ENCODE data around the gene MBD5. TPM values are rescaled to one million over a fixed set of nuclear protein-coding genes. Genes with fewer than 3 reads are reported as not detected.

MBD5 gene
- total and polyA plus RNA-seq, 4 donors, result 4.1 to 63.2 (median 29.5) TPM

GRCh38 chr2:148515120-148515519, 494.2 kb downstream of the MBD5 start:
- H3K9me3 ChIP-seq (ENCODE audit: control insufficient read depth, low read length), result no peaks in the 10 kb centered on the region
- intact Hi-C loops (cut with DNase I), result loop anchor here in 1 of 2 donors (10.0 kb wide), 1 partner anchor 130 kb away; the partner anchor contains the start of gene EPC2
- no peak overlapping the region for H3K4me3 ChIP-seq (ENCODE audit: low read length in 2 of 2)
- peaks cover 3 to 6% of the 10 kb centered on the region in 2 donors for H3K4me1 ChIP-seq (ENCODE audit: control insufficient read depth in 1 of 2, insufficient read depth in 2 of 2, low read length in 2 of 2)
- H3K36me3 ChIP-seq (ENCODE audit: control insufficient read depth in 1 of 2, insufficient read depth in 2 of 2, low read length in 1 of 2), result no peaks in the 10 kb centered on the region
- H3K27me3 ChIP-seq (ENCODE audit: control insufficient read depth in 1 of 2, insufficient read depth in 2 of 2, low read length in 1 of 2), result no peaks in the 10 kb centered on the region
- DNase-seq (no peak), ATAC-seq (ENCODE audit: low FRiP score) (no peak)
- WGBS, 2 donors, result 66 to 72% methylated on average over 1 of the region's 1 CpG
- H3K27ac ChIP-seq (ENCODE audit: low read depth in 1 of 2, low read length in 2 of 2), result no peak overlapping the region

- no peak overlapping the region for H3K27ac ChIP-seq (ENCODE audit: low read depth in 1 of 2, low read length in 2 of 2)
- no peak overlapping the region for H3K4me3 ChIP-seq (ENCODE audit: low read length in 2 of 2)
- ATAC-seq (ENCODE audit: low FRiP score) (no peak), DNase-seq (no peak)
- 4% methylated on average over 2 of the region's 2 CpGs for WGBS, 2 donors
- H3K36me3 ChIP-seq (ENCODE audit: control insufficient read depth in 1 of 2, insufficient read depth in 2 of 2, low read length in 1 of 2), result no peaks in the 10 kb centered on the region
- H3K4me1 ChIP-seq (ENCODE audit: control insufficient read depth in 1 of 2, insufficient read depth in 2 of 2, low read length in 2 of 2), result peaks cover 3 to 6% of the 10 kb centered on the region in 2 donors
- no peaks in the 10 kb centered on the region for H3K9me3 ChIP-seq (ENCODE audit: control insufficient read depth, low read length)
- no peaks in the 10 kb centered on the region for H3K27me3 ChIP-seq (ENCODE audit: control insufficient read depth in 1 of 2, insufficient read depth in 2 of 2, low read length in 1 of 2)
- intact Hi-C loops (cut with DNase I), result loop anchor here in 1 of 2 donors (10.0 kb wide), 1 partner anchor 129 kb away; the partner anchor contains the start of gene EPC2
These were observed 495.1 kb downstream of the MBD5 start for GRCh38 chr2:148515976-148516375.

GRCh38 chr2:148517296-148517695, 496.4 kb downstream of the MBD5 start:
- H3K27me3 ChIP-seq (ENCODE audit: control insufficient read depth in 1 of 2, insufficient read depth in 2 of 2, low read length in 1 of 2), result no peaks in the 10 kb centered on the region
- intact Hi-C loops (cut with DNase I), result loop anchor here in 1 of 2 donors (10.0 kb wide), 1 partner anchor 128 kb away; the partner anchor contains the start of gene EPC2
- peaks cover 3 to 6% of the 10 kb centered on the region in 2 donors for H3K4me1 ChIP-seq (ENCODE audit: control insufficient read depth in 1 of 2, insufficient read depth in 2 of 2, low read length in 2 of 2)
- WGBS, 2 donors, result 4 to 14% methylated on average over 2 of the region's 2 CpGs
- H3K27ac ChIP-seq (ENCODE audit: low read depth in 1 of 2, low read length in 2 of 2), result peak overlapping the region in 1 of 2 donors; percentile 49
- H3K4me3 ChIP-seq (ENCODE audit: low read length in 2 of 2), result no peak overlapping the region
- no peaks in the 10 kb centered on the region for H3K36me3 ChIP-seq (ENCODE audit: control insufficient read depth in 1 of 2, insufficient read depth in 2 of 2, low read length in 1 of 2)
- no peak for ATAC-seq (ENCODE audit: low FRiP score)
- no peak for DNase-seq
- H3K9me3 ChIP-seq (ENCODE audit: control insufficient read depth, low read length), result no peaks in the 10 kb centered on the region

GRCh38 chr2:148517822-148518221, 496.9 kb downstream of the MBD5 start:
- Histone ChIP-seq H3K9me3 (ENCODE audit: control insufficient read depth, low read length) (no peaks in the 10 kb centered on the region), H3K27ac (ENCODE audit: low read depth in 1 of 2, low read length in 2 of 2) (peak overlapping the region in 1 of 2 donors; percentile 2), H3K4me1 (ENCODE audit: control insufficient read depth in 1 of 2, insufficient read depth in 2 of 2, low read length in 2 of 2) (peaks cover 3 to 6% of the 10 kb centered on the region in 2 donors), H3K36me3 (ENCODE audit: control insufficient read depth in 1 of 2, insufficient read depth in 2 of 2, low read length in 1 of 2) (no peaks in the 10 kb centered on the region), H3K4me3 (ENCODE audit: low read length in 2 of 2) (no peak overlapping the region), H3K27me3 (ENCODE audit: control insufficient read depth in 1 of 2, insufficient read depth in 2 of 2, low read length in 1 of 2) (no peaks in the 10 kb centered on the region)
- intact Hi-C loops (cut with DNase I), result loop anchor here in 1 of 2 donors (10.0 kb wide), 1 partner anchor 127 kb away; the partner anchor contains the start of gene EPC2
- WGBS, 2 donors, result 97% methylated on average over 5 of the region's 5 CpGs
- DNase-seq (no peak), ATAC-seq (ENCODE audit: low FRiP score) (no peak)

GRCh38 chr2:148519013-148519412, 498.1 kb downstream of the MBD5 start:
- H3K4me3 ChIP-seq (ENCODE audit: low read length in 2 of 2), result no peak overlapping the region
- intact Hi-C loops (cut with DNase I), result loop anchor here in 1 of 2 donors (10.0 kb wide), 1 partner anchor 126 kb away; the partner anchor contains the start of gene EPC2
- H3K4me1 ChIP-seq (ENCODE audit: control insufficient read depth in 1 of 2, insufficient read depth in 2 of 2, low read length in 2 of 2), result peaks cover 3 to 6% of the 10 kb centered on the region in 2 donors
- H3K27ac ChIP-seq (ENCODE audit: low read depth in 1 of 2, low read length in 2 of 2), result no peak overlapping the region
- WGBS, 2 donors, result 90% methylated on average over 7 of the region's 7 CpGs
- H3K27me3 ChIP-seq (ENCODE audit: control insufficient read depth in 1 of 2, insufficient read depth in 2 of 2, low read length in 1 of 2), result no peaks in the 10 kb centered on the region
- H3K36me3 ChIP-seq (ENCODE audit: control insufficient read depth in 1 of 2, insufficient read depth in 2 of 2, low read length in 1 of 2), result no peaks in the 10 kb centered on the region
- no peak for DNase-seq
- H3K9me3 ChIP-seq (ENCODE audit: control insufficient read depth, low read length), result no peaks in the 10 kb centered on the region
- peak; percentile 19 for ATAC-seq (ENCODE audit: low FRiP score)

- Histone ChIP-seq H3K36me3 (ENCODE audit: control insufficient read depth in 1 of 2, insufficient read depth in 2 of 2, low read length in 1 of 2) (no peaks in the 10 kb centered on the region), H3K27ac (ENCODE audit: low read depth in 1 of 2, low read length in 2 of 2) (no peak overlapping the region), H3K4me1 (ENCODE audit: control insufficient read depth in 1 of 2, insufficient read depth in 2 of 2, low read length in 2 of 2) (peaks cover 3 to 6% of the 10 kb centered on the region in 2 donors), H3K4me3 (ENCODE audit: low read length in 2 of 2) (no peak overlapping the region), H3K9me3 (ENCODE audit: control insufficient read depth, low read length) (no peaks in the 10 kb centered on the region), H3K27me3 (ENCODE audit: control insufficient read depth in 1 of 2, insufficient read depth in 2 of 2, low read length in 1 of 2) (no peaks in the 10 kb centered on the region)
- DNase-seq (no peak), ATAC-seq (ENCODE audit: low FRiP score) (no peak)
- 62 to 71% methylated on average over 1 of the region's 1 CpG for WGBS, 2 donors
- intact Hi-C loops (cut with DNase I), result no loop called here
These were observed 500.3 kb downstream of the MBD5 start for GRCh38 chr2:148521181-148521580.

- Histone ChIP-seq H3K9me3 (ENCODE audit: control insufficient read depth, low read length) (no peaks in the 10 kb centered on the region), H3K27ac (ENCODE audit: low read depth in 1 of 2, low read length in 2 of 2) (no peak overlapping the region), H3K27me3 (ENCODE audit: control insufficient read depth in 1 of 2, insufficient read depth in 2 of 2, low read length in 1 of 2) (no peaks in the 10 kb centered on the region), H3K36me3 (ENCODE audit: control insufficient read depth in 1 of 2, insufficient read depth in 2 of 2, low read length in 1 of 2) (no peaks in the 10 kb centered on the region), H3K4me3 (ENCODE audit: low read length in 2 of 2) (no peak overlapping the region), H3K4me1 (ENCODE audit: control insufficient read depth in 1 of 2, insufficient read depth in 2 of 2, low read length in 2 of 2) (no peaks in the 10 kb centered on the region)
- ATAC-seq (ENCODE audit: low FRiP score), result no peak
- intact Hi-C loops (cut with DNase I), result no loop called here
- WGBS, 2 donors, result 61 to 64% methylated on average over 1 of the region's 1 CpG
- no peak for DNase-seq
These were observed 502.4 kb downstream of the MBD5 start for GRCh38 chr2:148523315-148523714.

- no peaks in the 10 kb centered on the region for H3K4me1 ChIP-seq (ENCODE audit: control insufficient read depth in 1 of 2, insufficient read depth in 2 of 2, low read length in 2 of 2)
- ATAC-seq (ENCODE audit: low FRiP score) (no peak), DNase-seq (no peak)
- no peaks in the 10 kb centered on the region for H3K9me3 ChIP-seq (ENCODE audit: control insufficient read depth, low read length)
- 57 to 58% methylated on average over 1 of the region's 1 CpG for WGBS, 2 donors
- H3K4me3 ChIP-seq (ENCODE audit: low read length in 2 of 2), result no peak overlapping the region
- H3K36me3 ChIP-seq (ENCODE audit: control insufficient read depth in 1 of 2, insufficient read depth in 2 of 2, low read length in 1 of 2), result no peaks in the 10 kb centered on the region
- intact Hi-C loops (cut with DNase I), result no loop called here
- H3K27me3 ChIP-seq (ENCODE audit: control insufficient read depth in 1 of 2, insufficient read depth in 2 of 2, low read length in 1 of 2), result no peaks in the 10 kb centered on the region
- H3K27ac ChIP-seq (ENCODE audit: low read depth in 1 of 2, low read length in 2 of 2), result no peak overlapping the region
These were observed 503.6 kb downstream of the MBD5 start for GRCh38 chr2:148524519-148524919.

GRCh38 chr2:148525130-148525529, 504.2 kb downstream of the MBD5 start:
- no peaks in the 10 kb centered on the region for H3K36me3 ChIP-seq (ENCODE audit: control insufficient read depth in 1 of 2, insufficient read depth in 2 of 2, low read length in 1 of 2)
- no peaks in the 10 kb centered on the region for H3K9me3 ChIP-seq (ENCODE audit: control insufficient read depth, low read length)
- no peak for DNase-seq
- H3K4me1 ChIP-seq (ENCODE audit: control insufficient read depth in 1 of 2, insufficient read depth in 2 of 2, low read length in 2 of 2), result no peaks in the 10 kb centered on the region
- no peaks in the 10 kb centered on the region for H3K27me3 ChIP-seq (ENCODE audit: control insufficient read depth in 1 of 2, insufficient read depth in 2 of 2, low read length in 1 of 2)
- H3K4me3 ChIP-seq (ENCODE audit: low read length in 2 of 2), result no peak overlapping the region
- WGBS, 2 donors, result 98 to 100% methylated on average over 2 of the region's 2 CpGs
- intact Hi-C loops (cut with DNase I), result no loop called here
- ATAC-seq (ENCODE audit: low FRiP score), result no peak
- H3K27ac ChIP-seq (ENCODE audit: low read depth in 1 of 2, low read length in 2 of 2), result no peak overlapping the region

Measured in aorta (tissue), 5 donors.